Activated naive CD4-positive, alpha-beta T cell treated with anti-CD3 and anti-CD28 coated beads, Interleukin-2, amount 50 U/mL, for 72 hours (primary cell): ENCODE measurements around the gene DPY19L1. TPM values are rescaled to one million over a fixed set of nuclear protein-coding genes. Genes with fewer than 3 reads are reported as not detected.

Experiments used
- ATAC-seq, 2 donors: fragments of 150-1000 bp; cut with Tn5 transposase; 2 replicates each; pipeline ENCODE4 v1.10.0; 2021; ENCODE audit warnings: mild to moderate bottlenecking in 2 of 2, moderate library complexity in 2 of 2
- DNase-seq, 2 donors: peaks; one replicate each; pipeline ENCODE4 v3.0.0; 2021 to 2022; ENCODE audit warnings: low spot score in 2 of 2
- H3K27ac Mint-ChIP-seq, 2 donors: one replicate each; pipeline ENCODE4 v1.8.0; 2022; ENCODE audit warnings: mild to moderate bottlenecking in 2 of 2, mixed read lengths in 2 of 2
- H3K36me3 Mint-ChIP-seq, 2 donors: one replicate each; pipeline ENCODE4 v1.8.0; 2022; ENCODE audit warnings: mixed read lengths in 2 of 2
- H3K9me3 Mint-ChIP-seq, 2 donors: one replicate each; pipeline ENCODE4 v1.8.0; 2022; ENCODE audit warnings: mixed read lengths in 2 of 2
- total RNA-seq, 2 donors: library from RNA; stranded (reverse); gene quantifications; one replicate each; pipeline ENCODE4 v1.2.3, GENCODE V29; 2022

DPY19L1 gene
- total RNA-seq, 2 donors from 2014 or later, result 10.2 to 10.3 TPM

DNA sequence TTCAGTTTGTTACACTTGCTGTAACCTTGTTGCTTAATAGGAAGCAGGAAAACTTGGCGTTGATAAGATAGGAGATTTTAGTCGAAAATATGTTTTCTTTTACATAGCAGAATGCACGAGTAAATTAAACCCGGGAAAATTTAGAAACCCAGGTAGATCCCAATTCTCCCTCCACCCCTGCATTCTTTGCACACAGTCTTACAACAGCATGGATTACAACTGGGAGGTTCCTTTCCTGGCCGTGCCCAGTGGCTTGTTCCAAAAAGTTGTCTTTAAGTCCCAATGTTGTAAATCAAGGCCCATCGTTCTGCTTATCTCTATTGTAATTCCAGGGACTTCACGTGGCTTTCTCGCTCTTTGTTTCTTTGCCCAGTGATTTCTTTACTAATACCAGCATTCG is 1.1 kb upstream of the DPY19L1 start:
- H3K27ac Mint-ChIP-seq, result peak overlapping the region in 1 of 2 donors; percentile 45
- H3K9me3 Mint-ChIP-seq, result no peaks in the 10 kb centered on the region
- ATAC-seq (no peak), DNase-seq (no peak)
- H3K36me3 Mint-ChIP-seq, result no peaks in the 10 kb centered on the region

DNA sequence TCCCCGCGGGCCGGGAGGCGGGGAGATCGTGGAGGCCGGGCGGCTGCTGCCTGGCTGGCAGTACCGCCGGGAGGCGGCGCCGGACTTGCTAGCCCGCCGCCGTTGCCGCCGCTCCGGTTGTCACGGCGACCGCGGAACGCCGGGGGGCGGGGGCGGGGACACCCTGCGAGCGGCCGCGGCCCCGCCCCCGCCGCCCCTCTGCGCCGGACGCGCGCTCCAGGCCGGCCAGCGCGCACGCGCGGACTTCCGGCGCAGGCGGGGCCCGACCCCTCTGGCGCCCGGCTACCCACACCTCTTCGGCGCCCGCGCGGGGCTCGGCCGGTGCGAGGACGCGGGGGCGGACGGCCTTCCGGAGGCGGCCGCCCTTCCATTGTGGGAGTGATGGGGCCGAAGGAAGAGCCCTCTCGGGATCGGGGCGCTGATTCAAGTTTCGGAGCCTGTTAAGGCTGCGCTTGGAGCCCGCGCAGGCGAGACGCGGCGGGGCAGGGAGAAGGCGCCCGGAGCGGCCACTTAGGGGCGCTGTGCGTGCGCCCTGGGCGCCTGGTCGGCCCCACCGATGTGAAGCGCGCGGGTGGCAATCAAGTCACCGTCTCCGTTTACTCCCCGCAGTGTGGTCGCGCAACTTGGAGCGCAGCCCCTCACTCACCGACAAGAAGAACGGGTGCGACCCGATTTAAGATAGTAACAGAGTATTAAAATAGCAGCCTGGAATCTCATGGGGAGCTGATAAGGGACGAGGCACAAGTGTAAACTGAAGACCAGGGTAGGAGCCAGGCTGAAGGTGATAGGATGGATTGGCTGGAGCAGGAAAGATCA is 449 bp upstream of the DPY19L1 start:
- peaks cover 0 to 3% of the 10 kb centered on the region in 2 donors for H3K9me3 Mint-ChIP-seq
- ATAC-seq (peak; percentile 81), DNase-seq (peak; percentile 90 to 92)
- peak overlapping the region in 1 of 2 donors; percentile 45 for H3K27ac Mint-ChIP-seq
- no peaks in the 10 kb centered on the region for H3K36me3 Mint-ChIP-seq

DNA sequence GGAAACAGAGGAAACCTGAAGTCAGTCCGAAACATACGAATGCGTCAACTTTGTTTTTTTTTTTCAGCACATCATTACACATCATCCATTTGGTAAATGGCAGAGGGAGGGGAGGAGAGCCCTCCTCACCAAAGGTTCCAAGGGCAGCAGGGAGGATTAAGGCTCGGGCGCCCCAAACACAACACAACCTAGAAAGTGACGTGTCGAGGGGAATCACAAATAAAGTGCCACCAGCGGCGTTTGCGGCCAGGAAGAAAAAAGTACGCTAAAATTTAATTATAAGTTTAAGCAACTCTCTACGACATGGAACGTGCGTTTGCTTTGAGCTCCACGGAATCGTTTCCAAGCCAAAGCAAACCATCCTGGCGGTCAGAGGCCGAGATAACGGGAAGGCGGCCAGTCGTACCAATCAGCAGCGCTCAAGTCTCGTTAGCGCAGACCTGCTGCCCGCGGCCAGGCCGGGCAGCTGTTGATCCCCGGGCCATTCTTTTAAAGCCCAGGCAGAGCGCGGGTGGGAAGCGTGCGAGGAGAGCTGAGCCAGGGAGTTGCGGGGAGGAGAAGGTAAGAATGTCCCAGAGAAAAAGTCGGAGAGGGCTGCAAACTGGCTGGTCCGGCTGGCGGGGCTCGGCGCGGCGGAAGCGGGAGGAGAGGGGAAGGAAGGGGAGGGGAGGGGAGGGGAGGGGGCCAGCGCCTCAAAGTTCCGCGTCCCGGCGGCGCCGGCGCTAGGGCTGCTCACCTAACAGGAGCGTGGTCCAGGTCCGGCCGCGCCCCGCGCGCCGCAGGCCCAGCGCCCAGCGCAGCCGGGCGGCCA is 719 bp downstream of the DPY19L1 start:
- ATAC-seq (peak; percentile 9 to 17), DNase-seq (peak; percentile 18 to 62)
- Mint-ChIP-seq H3K36me3 (no peaks in the 10 kb centered on the region), H3K9me3 (peaks cover 0 to 6% of the 10 kb centered on the region in 2 donors), H3K27ac (peak overlapping the region; percentile 88 to 96)

DNA sequence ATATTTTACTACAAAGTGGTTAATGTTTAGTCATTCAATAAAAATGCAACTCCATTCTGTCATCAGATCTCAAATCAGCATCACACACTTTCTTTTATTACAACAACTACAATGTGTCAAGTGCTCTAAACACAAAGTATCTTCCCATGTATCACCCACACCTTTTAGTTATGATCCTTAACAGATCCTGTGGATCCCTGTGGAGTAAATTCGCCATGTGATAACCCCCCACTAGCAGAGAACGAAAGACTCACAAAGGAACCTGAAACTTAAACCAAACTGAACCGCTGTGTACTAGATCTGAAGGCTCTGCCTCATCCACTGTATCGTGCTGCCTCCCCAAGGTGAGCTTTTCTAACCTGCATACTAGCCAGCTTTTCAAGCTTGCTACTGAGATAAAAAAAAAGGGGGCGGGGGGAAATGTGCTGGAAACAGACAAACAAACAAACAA is 1.7 kb downstream of the DPY19L1 start:
- H3K9me3 Mint-ChIP-seq, result peaks cover 0 to 6% of the 10 kb centered on the region in 2 donors
- H3K27ac Mint-ChIP-seq, result peak overlapping the region; percentile 88 to 96
- DNase-seq (peak in 1 of 2 donors; percentile 17), ATAC-seq (peak in 1 of 2 donors; percentile 36)
- H3K36me3 Mint-ChIP-seq, result no peaks in the 10 kb centered on the region

DNA sequence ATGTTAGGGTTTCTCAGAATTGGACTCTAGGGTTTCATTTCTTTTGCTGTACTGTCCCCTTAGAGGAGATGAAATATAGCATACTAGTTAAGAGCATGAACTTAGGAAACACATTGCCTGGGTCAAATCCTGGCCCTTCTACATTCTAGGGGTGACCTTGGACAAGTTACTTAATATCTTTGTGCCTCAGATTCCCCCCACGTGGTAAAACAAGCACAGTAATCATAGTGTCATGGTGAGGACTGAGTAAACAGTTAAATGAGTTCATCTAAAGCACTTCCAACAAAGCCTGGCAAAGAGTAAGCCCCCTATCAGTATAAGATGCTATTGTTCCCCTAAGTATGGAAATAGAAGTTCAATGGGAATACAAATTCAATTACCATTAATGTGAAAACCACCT is 5.1 kb downstream of the DPY19L1 start:
- no peak for ATAC-seq
- Mint-ChIP-seq H3K9me3 (peaks cover 0 to 6% of the 10 kb centered on the region in 2 donors), H3K27ac (no peak overlapping the region), H3K36me3 (no peaks in the 10 kb centered on the region)
- DNase-seq, result no peak

DNA sequence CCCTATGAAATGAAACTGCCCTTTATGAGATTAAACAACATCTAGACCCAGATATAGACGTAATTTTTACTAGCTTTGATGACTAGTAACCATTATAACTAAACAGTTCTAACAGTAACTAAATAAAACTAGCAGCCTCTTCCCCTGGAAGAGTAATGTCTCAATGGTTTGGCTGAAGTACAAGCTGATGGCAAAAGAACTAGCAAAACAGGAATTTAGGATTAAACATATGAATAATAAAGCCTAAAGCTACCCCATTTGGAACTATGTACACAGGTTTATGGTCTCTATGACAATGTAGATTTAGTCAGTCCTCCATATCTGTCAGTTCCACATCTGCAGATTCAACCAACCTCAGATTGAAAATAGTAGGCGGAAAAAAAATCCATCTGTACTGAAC is 6.4 kb downstream of the DPY19L1 start:
- ATAC-seq, result no peak
- Mint-ChIP-seq H3K27ac (no peak overlapping the region), H3K9me3 (peaks cover 0 to 6% of the 10 kb centered on the region in 2 donors), H3K36me3 (no peaks in the 10 kb centered on the region)
- DNase-seq, result no peak

DNA sequence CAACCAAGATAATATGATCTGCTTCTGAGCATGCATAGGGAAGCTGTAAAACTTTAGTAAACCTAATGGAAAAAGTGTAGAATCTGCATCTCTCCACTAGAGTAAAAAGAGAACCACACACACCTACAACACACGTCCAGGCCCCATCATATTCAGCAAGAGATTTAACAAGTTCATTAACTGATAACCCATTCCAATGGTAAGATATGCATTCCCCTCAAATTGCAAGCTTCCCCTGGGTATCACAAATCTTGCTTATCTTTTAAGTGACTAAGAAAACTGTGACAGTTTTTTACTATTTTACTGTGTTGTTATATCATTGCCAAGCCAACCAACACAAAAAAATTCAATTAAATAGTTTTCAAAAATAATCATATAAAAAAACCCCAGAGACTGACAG is 8.0 kb downstream of the DPY19L1 start:
- no peak overlapping the region for H3K27ac Mint-ChIP-seq
- DNase-seq (no peak), ATAC-seq (no peak)
- H3K9me3 Mint-ChIP-seq, result peaks cover 0 to 6% of the 10 kb centered on the region in 2 donors
- no peaks in the 10 kb centered on the region for H3K36me3 Mint-ChIP-seq

DNA sequence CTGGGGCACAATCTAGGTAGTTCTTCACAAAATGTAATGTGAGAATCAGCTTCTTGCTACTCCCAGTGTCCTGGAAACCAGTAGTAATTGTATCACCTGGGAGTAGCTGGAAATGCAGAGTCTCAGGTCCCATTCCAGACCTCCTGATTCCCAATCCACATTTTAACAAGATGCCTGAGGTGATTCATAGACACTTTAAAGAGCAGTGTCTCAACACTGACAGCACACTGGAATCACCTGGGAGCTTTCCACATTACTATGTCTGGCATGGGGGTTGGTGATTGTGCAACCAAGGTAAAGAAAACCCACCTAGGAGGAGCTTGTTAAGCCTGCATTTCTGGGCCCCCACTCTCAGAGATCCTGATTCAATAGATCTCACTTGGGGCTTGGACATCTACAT is 11.1 kb downstream of the DPY19L1 start:
- no peaks in the 10 kb centered on the region for H3K9me3 Mint-ChIP-seq
- DNase-seq (no peak), ATAC-seq (no peak)
- H3K36me3 Mint-ChIP-seq, result no peaks in the 10 kb centered on the region
- H3K27ac Mint-ChIP-seq, result no peak overlapping the region

DNA sequence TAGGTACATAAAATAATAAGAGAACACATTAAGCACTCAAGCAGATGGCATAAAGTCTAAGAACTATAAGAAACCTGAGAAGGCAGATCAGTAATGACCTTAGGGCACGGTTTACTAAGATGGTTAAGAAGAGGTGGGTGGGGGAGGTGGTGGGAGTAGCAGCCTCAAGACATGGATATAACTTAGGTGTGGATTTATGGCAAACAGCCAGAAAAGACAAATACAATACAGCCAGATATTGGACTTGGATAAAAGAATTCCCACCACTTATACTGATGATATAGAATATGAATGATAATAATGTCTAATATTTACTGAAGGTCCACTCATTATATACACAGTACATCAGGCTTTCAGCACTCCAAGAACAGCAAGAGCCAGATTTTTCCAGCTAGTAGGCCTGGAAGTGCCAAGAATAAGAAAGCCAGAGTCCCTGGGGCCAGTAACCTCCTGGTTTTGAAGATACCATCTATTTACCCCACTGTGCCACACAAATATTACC is 11.9 kb downstream of the DPY19L1 start:
- ATAC-seq (no peak), DNase-seq (no peak)
- H3K36me3 Mint-ChIP-seq, result no peaks in the 10 kb centered on the region
- no peak overlapping the region for H3K27ac Mint-ChIP-seq
- H3K9me3 Mint-ChIP-seq, result no peaks in the 10 kb centered on the region

DNA sequence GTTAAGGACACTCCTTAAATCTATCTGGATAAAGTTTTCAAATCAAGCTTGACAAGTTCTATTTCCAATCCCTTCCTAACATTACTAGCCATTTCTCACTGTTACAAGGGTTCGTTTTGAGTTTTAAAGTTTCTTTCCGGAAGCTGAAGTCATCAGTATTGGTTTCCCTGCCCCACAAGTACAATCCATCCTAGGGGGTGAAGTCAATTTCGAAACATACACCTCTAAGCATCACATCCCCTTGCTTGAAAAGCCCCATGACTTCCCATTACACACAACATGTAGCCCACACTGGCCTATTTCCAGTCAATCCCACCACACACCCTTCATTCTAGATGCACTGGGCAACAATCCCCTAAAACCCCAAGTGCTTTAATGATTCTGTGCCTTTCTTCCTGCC is 13.0 kb downstream of the DPY19L1 start:
- H3K27ac Mint-ChIP-seq, result no peak overlapping the region
- no peaks in the 10 kb centered on the region for H3K36me3 Mint-ChIP-seq
- DNase-seq (no peak), ATAC-seq (no peak)
- H3K9me3 Mint-ChIP-seq, result no peaks in the 10 kb centered on the region

DNA sequence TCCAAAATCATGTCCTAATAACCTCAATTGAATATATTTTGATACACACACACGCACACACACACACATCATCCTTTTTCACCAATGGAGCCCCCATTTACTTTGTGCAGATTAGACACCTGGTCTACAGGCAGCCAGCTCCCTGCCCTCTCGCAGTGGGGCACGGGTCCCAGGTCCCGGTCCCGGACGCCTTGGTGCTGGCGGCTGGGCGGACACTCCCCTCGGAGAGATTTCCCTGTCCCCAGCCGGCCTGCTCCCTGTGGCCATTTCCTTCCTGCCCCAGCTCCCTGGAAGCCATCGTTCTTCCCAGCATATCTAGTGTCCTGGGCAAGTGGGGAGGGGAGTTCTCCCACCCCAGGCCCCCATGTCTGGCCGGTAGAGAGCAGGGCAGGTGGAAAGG is 14.6 kb downstream of the DPY19L1 start:
- no peak overlapping the region for H3K27ac Mint-ChIP-seq
- H3K9me3 Mint-ChIP-seq, result no peaks in the 10 kb centered on the region
- H3K36me3 Mint-ChIP-seq, result no peaks in the 10 kb centered on the region
- ATAC-seq (no peak), DNase-seq (no peak)

DNA sequence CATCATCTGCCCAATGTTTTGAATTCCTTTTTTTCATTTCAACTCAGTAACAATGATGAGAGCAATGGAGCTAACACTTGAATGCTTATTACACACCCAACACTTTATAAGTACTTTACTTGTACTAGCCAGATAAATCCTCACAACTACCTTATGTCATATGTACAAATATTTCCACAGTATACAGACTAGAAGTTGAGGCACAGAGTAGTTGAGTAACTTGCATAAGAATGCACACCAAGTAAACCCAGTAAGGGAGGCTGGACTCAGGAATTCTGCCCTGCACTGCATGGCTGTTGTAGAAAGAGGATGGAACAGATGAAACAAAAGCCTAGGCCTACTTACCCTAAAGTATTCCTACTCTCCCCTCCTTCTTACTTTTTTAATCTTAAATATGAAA is 15.8 kb downstream of the DPY19L1 start:
- H3K36me3 Mint-ChIP-seq, result no peaks in the 10 kb centered on the region
- H3K9me3 Mint-ChIP-seq, result no peaks in the 10 kb centered on the region
- H3K27ac Mint-ChIP-seq, result no peak overlapping the region
- ATAC-seq (no peak), DNase-seq (no peak)

DNA sequence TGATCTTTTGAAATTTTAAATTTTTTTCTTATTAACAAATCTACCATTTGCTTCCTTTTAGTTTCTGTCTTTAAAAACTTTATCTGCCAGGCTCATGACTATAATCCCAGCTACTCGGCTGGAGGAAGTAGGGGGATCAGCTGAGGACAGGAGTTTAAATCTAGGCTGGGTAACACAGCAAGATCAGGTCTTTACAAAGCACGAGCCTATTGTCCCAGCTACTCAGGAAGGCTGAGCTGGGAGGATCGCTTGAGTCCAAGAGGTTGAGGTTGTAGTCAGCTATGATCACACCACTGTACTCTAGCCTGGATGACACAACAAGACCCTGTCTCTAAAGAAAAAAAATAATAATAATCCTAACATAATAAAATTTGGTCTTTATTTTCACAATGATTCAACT is 17.5 kb downstream of the DPY19L1 start:
- DNase-seq (no peak), ATAC-seq (no peak)
- H3K9me3 Mint-ChIP-seq, result no peaks in the 10 kb centered on the region
- no peak overlapping the region for H3K27ac Mint-ChIP-seq
- no peaks in the 10 kb centered on the region for H3K36me3 Mint-ChIP-seq

DNA sequence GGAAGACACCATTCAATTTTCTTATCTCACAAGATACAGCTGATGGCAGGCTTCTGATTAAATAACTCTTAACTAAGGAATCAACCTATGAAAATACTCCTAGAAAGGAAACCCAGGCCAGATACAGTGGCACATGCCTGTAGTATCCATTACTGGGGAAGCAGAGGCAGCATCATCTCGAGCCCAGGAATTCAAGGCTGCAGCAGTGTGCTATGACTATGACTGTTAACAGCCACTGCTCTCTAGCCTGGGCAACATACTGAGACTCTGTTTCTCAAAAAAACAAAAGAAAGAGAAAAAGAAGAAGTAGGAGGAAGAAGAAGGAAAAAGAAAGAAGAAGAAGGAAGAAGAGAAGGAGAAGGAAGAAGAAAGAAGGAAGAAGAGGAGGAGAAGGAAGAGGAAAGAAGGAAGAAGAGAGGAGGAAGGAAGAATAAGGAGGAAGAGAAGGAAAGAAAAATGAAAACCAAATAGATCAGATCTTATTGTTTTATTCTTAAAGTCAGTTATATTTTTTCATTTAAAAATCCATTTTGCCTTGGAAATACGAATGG is 18.0 kb downstream of the DPY19L1 start:
- no peak for DNase-seq
- H3K27ac Mint-ChIP-seq, result no peak overlapping the region
- ATAC-seq, result no peak
- H3K9me3 Mint-ChIP-seq, result no peaks in the 10 kb centered on the region
- H3K36me3 Mint-ChIP-seq, result no peaks in the 10 kb centered on the region

DNA sequence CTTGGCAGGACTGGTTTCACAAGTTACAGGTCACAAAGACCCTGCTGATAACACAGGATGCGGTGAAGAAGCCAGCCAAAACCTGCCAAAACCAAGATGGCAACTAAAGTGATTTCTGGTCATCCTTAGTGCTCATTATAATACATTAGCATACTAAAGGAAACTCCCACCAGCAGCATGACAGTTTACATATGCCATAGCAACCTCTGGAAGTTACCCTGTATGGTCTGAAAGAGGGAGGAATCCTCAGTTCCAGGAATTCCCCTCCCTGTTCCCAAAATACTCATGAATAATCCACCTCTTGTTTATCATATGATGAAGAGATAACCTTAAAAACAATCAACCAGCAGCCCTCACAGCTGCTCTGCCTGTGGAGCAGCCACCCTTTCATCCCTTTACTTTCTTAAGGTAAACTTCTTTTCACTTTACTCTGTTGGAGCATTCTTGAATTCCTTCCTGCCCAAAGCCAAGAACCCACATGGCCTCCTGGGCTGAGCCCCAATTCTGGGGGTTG is 21.9 kb downstream of the DPY19L1 start:
- no peak for DNase-seq
- no peak for ATAC-seq
- no peak overlapping the region for H3K27ac Mint-ChIP-seq
- no peaks in the 10 kb centered on the region for H3K36me3 Mint-ChIP-seq
- H3K9me3 Mint-ChIP-seq, result no peaks in the 10 kb centered on the region

DNA sequence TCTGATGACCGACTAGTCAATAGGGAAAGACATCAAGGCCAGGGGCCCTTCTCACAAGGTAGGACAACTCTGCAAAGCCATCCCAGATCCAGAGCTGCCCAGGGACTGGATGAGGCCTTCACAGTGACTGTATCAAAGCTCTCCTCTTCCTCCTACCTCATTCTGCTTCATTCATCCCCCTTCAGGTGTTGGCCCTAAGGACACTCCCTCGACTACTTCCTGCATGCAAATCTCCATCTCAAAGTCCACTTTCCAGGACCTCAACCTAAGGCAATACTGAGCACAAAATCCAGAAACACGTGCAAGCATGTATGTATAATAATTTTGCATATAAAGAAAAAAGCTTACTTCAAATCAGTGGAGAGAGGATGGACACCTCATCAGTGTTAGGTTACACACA is 25.1 kb downstream of the DPY19L1 start:
- ATAC-seq, result no peak
- Mint-ChIP-seq H3K27ac (no peak overlapping the region), H3K36me3 (no peaks in the 10 kb centered on the region), H3K9me3 (no peaks in the 10 kb centered on the region)
- no peak for DNase-seq

DNA sequence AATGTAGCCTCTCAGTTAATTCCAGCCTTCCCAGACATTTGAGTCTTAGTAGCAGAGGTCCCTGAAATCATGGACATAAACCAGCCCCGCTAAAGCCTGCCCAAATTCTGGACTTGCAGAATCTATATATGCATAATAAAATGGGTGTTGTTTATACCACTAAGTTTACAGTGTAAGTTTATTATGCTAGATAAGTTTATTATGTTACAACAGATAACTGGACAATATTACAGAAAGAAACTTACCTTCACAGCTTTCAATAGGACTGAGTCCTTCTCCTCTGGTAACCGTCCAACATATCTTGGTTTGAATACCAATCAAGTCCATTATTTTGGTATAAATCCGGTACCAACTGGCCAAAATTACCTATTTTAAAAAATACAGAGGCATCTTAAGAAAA is 26.2 kb downstream of the DPY19L1 start:
- DNase-seq (no peak), ATAC-seq (no peak)
- Mint-ChIP-seq H3K36me3 (no peaks in the 10 kb centered on the region), H3K27ac (no peak overlapping the region), H3K9me3 (no peaks in the 10 kb centered on the region)
